OCI-LY3 (cell line): ENCODE data around the gene ARSI.

Experiments used
- H2AFZ ChIP-seq: fragments of 200-600, 300-600 bp; shearing (Covaris generic); 2 replicates; pipeline ENCODE4 v1.6.0; 2014; ENCODE audit warnings: antibody characterized with exemption, low read depth, low read length
- H3K27ac ChIP-seq: fragments of 200-600, 300-600 bp; sonication (generic); 2 replicates; pipeline ENCODE4 v1.5.1; 2014; ENCODE audit warnings: mild to moderate bottlenecking, low read length, moderate library complexity, mixed read lengths
- H3K27me3 ChIP-seq: fragments of 200-600, 300-600 bp; sonication (generic); 2 replicates; pipeline ENCODE4 v1.6.1; 2014; ENCODE audit warnings: low read depth, low read length, mixed read lengths
- H3K36me3 ChIP-seq: fragments of 200-600, 300-600 bp; sonication (generic); replicated peaks from 2 replicates; pipeline ENCODE3; 2014; ENCODE audit warnings: low read depth, low read length, mixed read lengths
- H3K4me1 ChIP-seq: fragments of 300-600, 200-600 bp; sonication (generic); 2 replicates; pipeline ENCODE4 v1.6.1; 2014; ENCODE audit warnings: low read length, mixed read lengths
- H3K4me2 ChIP-seq: fragments of 200-600, 300-600 bp; sonication (generic); 2 replicates; pipeline ENCODE4 v1.6.1; 2014; ENCODE audit warnings: low read length, mixed read lengths
- H3K4me3 ChIP-seq: fragments of 300-600, 200-600 bp; sonication (generic); 2 replicates; pipeline ENCODE4 v1.5.1; 2014; ENCODE audit warnings: antibody characterized with exemption, mild to moderate bottlenecking, low read length, moderate library complexity
- H3K79me2 ChIP-seq: fragments of 300-600, 200-600 bp; shearing (Covaris generic); 2 replicates; pipeline ENCODE4 v1.6.1; 2014; ENCODE audit warnings: mild to moderate bottlenecking, low read length, mixed read lengths
- H3K9ac ChIP-seq: fragments of 300-600, 200-600 bp; shearing (Covaris generic); 2 replicates; pipeline ENCODE4 v1.6.0; 2014; ENCODE audit warnings: mild to moderate bottlenecking, low read length, moderate library complexity
- H3K9me3 ChIP-seq: fragments of 200-600, 300-600 bp; shearing (Covaris generic); 2 replicates; pipeline ENCODE4 v1.6.1; 2014; ENCODE audit warnings: low read length, mixed read lengths; ENCODE audit not compliant: insufficient read depth
- H4K20me1 ChIP-seq: fragments of 200-600, 300-600 bp; sonication (generic); 2 replicates; pipeline ENCODE4 v1.6.1; 2016; ENCODE audit warnings: low read length, mixed read lengths; ENCODE audit not compliant: insufficient read depth
- EZH2phosphoT487 ChIP-seq: fragments of 200-600 bp; shearing (Covaris generic); IDR thresholded peaks from 2 replicates; pipeline ENCODE4 v1.6.1; 2018; ENCODE audit warnings: antibody characterized with exemption, mixed run types, low read depth
- TF ChIP-seq, protein P1 (sequence below): fragments of 200-600, 300-600 bp; sonication (generic); IDR thresholded peaks from 2 replicates; pipeline ENCODE4 v1.5.1; 2014; ENCODE audit warnings: antibody characterized with exemption, low read length, low read depth

ARSI gene

DNA sequence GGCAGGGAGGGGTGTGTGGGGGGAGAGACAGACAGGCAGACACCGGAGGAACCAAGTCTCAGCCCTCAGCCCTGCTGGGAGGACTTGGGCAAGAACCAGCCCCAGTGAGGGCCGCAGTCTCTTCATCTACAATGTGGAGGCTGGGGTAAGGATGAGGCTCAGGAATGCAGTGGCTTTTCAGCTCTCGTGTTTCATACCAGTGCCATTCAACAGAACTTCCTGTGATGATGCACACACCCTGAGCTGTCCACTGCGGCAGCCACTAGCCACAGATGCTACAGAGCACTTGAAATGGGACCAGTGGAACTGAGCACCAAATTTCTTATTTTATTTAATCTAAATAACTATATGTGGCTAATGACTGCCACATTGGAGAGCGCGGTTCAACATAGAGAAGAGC is 23.8 kb downstream of the ARSI start:
- Histone ChIP-seq H3K4me2 (no peak overlapping the region), H3K36me3 (no peaks in the 10 kb centered on the region), H2AFZ (no peak overlapping the region), H3K4me1 (no peaks in the 10 kb centered on the region), H3K27me3 (peaks cover 15% of the 10 kb centered on the region), H3K9me3 (no peaks in the 10 kb centered on the region), H3K9ac (no peak overlapping the region), H3K27ac (no peak overlapping the region), H3K79me2 (no peaks in the 10 kb centered on the region), H3K4me3 (no peak overlapping the region), H4K20me1 (no peaks in the 10 kb centered on the region)
- TF ChIP-seq EZH2phosphoT487 = no peak
- TF ChIP-seq, protein P1, sequence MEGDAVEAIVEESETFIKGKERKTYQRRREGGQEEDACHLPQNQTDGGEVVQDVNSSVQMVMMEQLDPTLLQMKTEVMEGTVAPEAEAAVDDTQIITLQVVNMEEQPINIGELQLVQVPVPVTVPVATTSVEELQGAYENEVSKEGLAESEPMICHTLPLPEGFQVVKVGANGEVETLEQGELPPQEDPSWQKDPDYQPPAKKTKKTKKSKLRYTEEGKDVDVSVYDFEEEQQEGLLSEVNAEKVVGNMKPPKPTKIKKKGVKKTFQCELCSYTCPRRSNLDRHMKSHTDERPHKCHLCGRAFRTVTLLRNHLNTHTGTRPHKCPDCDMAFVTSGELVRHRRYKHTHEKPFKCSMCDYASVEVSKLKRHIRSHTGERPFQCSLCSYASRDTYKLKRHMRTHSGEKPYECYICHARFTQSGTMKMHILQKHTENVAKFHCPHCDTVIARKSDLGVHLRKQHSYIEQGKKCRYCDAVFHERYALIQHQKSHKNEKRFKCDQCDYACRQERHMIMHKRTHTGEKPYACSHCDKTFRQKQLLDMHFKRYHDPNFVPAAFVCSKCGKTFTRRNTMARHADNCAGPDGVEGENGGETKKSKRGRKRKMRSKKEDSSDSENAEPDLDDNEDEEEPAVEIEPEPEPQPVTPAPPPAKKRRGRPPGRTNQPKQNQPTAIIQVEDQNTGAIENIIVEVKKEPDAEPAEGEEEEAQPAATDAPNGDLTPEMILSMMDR = no peak

DNA sequence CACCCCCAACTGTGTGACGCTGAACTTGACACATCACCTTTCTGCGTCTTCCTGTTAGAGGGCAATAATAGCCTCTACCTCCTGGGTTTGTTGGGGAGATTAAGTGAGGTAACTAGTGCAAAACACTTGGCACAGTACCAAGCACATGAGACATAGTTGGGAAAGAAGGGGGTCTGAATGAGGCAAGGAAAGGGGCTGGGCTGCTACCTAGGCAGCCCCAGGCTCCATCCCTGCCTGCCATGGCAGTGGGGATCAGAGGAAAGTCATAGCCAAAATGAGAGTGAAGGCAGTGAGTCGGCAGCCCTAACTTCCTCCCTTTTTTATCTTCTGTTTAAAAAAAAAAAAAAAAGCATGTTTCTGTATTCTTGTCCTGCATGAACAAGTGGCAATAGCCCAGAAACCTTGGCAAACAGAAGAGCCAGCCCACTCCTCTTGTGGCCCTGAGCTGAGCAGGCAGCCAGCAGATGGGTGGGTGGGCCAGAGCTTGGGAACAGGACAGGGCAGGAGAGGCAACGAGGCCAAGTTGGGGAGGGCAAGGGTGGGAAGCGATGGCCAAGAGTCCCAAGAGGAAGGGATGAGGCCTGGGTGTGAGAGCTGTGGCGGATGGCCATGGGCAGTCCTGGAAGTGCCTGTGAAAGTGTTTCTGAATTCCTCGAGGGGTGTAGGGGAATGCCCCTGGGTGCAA is 24.5 kb downstream of the ARSI start:
- Histone ChIP-seq H3K4me2 (no peak overlapping the region), H3K4me1 (no peaks in the 10 kb centered on the region), H3K79me2 (no peaks in the 10 kb centered on the region), H3K36me3 (no peaks in the 10 kb centered on the region), H4K20me1 (no peaks in the 10 kb centered on the region), H3K9ac (no peak overlapping the region), H2AFZ (no peak overlapping the region), H3K27me3 (peaks cover 15% of the 10 kb centered on the region), H3K27ac (no peak overlapping the region), H3K4me3 (no peak overlapping the region), H3K9me3 (no peaks in the 10 kb centered on the region)
- TF ChIP-seq EZH2phosphoT487 = no peak
- TF ChIP-seq, protein P1 = no peak

DNA sequence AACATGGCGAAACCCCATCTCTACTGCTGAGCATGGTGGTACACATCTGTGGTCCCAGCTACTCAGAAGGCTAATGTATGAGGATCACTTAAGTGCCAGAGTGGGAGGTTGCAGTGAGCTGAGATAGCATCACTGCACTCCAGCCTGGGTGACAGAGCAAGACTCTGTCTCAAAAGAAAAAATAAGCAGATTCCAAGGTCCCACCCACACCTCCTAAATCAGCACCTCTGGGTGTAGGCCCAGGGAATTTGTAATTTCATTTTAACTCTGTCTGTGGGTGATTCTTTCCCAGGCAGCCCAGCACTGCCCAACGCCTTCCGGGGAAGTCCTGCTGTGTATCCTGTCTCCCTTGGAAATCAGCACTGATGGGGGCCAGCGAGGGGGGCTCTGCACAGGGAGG is 25.7 kb downstream of the ARSI start:
- H3K27me3 ChIP-seq = peaks cover 16% of the 10 kb centered on the region
- H3K27ac ChIP-seq = no peak overlapping the region
- H3K4me3 ChIP-seq = no peak overlapping the region
- H3K9ac ChIP-seq = no peak overlapping the region
- H2AFZ ChIP-seq = no peak overlapping the region
- H3K4me1 ChIP-seq = no peaks in the 10 kb centered on the region
- no peaks in the 10 kb centered on the region for H3K36me3 ChIP-seq
- no peak for TF ChIP-seq EZH2phosphoT487
- TF ChIP-seq, protein P1 = no peak
- no peak overlapping the region for H3K4me2 ChIP-seq
- H4K20me1 ChIP-seq = no peaks in the 10 kb centered on the region
- H3K9me3 ChIP-seq = no peaks in the 10 kb centered on the region
- H3K79me2 ChIP-seq = no peaks in the 10 kb centered on the region

DNA sequence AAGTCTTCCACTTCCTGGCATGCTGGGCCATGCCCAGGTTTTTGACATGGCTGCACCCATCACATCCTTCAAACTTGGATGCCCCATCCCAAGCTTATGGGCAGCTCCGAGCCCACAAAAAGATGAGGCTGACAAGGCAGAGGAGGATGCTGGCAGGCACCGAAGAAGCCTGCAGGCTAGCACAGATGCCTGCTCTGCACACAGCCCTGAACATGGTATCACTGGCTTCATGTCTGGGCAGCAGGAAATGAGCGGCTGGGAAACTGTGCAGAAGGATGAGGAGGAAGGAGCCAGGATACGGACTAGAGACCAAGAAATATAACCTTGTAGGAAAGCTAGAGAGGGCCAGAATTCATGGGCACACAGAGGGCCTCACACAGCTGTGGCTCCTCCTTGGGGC is 27.9 kb downstream of the ARSI start:
- no peak overlapping the region for H3K4me2 ChIP-seq
- H2AFZ ChIP-seq = no peak overlapping the region
- H3K4me3 ChIP-seq = no peak overlapping the region
- peaks cover 6% of the 10 kb centered on the region for H3K27me3 ChIP-seq
- no peaks in the 10 kb centered on the region for H3K79me2 ChIP-seq
- no peaks in the 10 kb centered on the region for H3K4me1 ChIP-seq
- no peak for TF ChIP-seq EZH2phosphoT487
- TF ChIP-seq, protein P1 = no peak
- H3K9me3 ChIP-seq = no peaks in the 10 kb centered on the region
- H3K36me3 ChIP-seq = no peaks in the 10 kb centered on the region
- no peak overlapping the region for H3K27ac ChIP-seq
- H3K9ac ChIP-seq = no peak overlapping the region
- no peaks in the 10 kb centered on the region for H4K20me1 ChIP-seq
